ENCODE data around the gene PRKG1.

Gene PRKG1

GRCh38 chr10:52313933-52314821, 1239.9 kb downstream of the PRKG1 start, which contains the start of gene DKK1:
Gene DKK1, plus strand, starts transcription at chr10:52314281. Its CDS starts 154 bp downstream, at chr10:52314435.
- DNase-seq = peak; percentile 71

GRCh38 chr10:52314822-52315552, 1240.7 kb downstream of the PRKG1 start:
- DNase-seq = no peak

DNA sequence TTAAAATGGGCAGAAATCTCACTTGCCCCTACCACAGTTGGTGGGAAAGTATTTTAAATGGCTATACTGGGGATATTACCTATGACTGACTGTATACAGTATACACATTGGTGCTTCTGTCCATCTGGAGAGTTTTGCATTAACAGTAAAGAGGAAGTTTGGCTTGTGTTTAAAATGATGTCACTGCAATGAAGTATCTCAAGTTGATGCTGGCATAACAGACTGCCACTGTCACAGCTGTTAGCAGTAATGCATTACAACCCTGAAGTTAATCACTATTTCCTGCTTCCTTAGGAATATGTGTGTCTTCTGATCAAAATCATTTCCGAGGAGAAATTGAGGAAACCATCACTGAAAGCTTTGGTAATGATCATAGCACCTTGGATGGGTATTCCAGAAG, 1241.7 kb downstream of the PRKG1 start:
- DNase-seq = no peak

- DNase-seq = no peak
Measured at GRCh38 chr10:52316500-52316899, 1242.2 kb downstream of the PRKG1 start.

- DNase-seq = no peak
Measured at GRCh38 chr10:52318136-52318701, 1243.9 kb downstream of the PRKG1 start.

DNA sequence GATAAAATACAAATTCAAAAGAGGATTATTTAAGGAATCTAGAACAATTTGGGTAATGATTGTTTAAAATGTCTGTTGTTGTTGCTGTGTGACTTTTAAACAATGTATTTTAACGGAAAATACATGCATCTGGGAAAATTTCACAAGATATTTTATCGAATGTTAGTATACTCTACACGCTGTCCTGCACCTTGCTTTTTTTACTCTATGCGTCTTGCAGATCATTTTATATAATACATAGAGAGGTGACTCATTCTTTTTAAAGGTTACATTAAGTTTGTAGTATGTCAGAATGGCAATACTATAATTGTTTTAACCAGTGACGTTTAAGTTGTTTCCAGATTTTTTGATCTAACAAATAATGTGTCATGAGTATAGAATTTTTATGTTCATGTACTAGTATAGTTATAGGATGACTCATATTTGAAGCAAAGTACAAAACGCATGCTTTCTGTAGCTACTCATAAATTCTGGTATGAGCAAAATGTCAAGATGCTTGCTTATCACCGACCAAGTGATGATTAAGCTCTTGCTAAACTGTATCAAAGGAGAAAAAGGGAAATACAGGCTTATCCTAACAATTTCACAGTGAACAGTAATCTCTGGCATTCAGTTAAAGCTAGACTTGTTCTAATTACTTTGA, 1244.7 kb downstream of the PRKG1 start:
- peak; percentile 86 for DNase-seq

DNA sequence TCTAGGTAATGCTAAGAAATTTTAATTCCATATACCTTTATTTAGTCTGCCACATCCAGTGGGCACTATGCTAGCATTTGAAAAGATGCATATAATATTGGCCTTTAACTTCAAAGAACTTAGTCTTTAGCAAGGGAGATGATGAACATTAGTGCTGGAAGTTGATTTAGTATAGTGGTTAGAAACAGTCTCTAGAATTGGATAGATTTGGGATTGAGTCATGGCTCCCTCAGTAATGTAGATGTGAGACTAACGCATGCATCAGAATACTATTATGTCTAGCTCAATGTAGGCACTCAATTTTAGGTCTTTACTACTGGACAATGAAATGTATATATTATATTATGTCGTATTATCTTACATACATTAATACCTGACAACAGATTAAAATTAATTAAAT, 1245.6 kb downstream of the PRKG1 start:
- DNase-seq = no peak

DNA sequence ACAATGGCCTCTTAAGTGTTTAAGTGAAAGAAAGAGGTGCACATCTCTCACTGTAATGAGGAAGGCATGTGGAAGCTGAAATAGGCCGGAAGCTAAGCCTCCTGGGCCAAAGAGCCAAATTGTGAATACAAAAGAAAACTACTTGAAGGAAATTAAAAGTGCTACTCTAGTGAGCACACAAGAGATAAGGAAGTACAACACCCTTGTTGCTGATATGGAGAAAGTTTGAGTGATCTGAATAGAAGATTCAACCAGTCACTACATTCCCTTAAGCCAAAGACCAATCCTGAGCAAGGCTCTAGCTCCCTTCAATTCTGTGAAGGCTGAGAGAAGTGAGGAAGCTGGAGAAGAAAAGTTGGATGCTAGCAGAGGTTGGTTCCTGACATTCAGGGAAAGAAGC, 1248.0 kb downstream of the PRKG1 start:
- DNase-seq = no peak

GRCh38 chr10:52322936-52323335, 1248.6 kb downstream of the PRKG1 start:
- DNase-seq = no peak

GRCh38 chr10:52326382-52326781, 1252.1 kb downstream of the PRKG1 start:
- no peak for DNase-seq

- DNase-seq = no peak
Measured at GRCh38 chr10:52331638-52332364, 1257.5 kb downstream of the PRKG1 start.

DNA sequence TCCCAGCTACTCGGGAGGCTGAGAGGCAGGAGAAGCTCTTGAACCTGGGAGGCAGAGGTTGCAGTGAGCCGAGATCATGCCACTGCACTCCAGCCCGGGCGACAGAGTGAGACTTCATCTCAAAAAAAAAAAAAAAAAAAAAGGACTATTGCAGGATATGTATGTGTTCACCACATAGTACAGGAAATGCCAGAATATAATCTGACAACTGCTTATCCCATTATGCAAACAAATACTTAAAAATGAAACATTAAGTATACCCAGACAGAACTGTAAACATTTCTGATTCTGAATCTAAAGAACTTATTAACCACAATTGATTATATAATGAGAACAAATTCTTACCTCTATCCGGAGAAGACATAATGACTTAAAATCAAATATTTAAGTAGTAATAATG, 1258.5 kb downstream of the PRKG1 start:
- no peak for DNase-seq

DNA sequence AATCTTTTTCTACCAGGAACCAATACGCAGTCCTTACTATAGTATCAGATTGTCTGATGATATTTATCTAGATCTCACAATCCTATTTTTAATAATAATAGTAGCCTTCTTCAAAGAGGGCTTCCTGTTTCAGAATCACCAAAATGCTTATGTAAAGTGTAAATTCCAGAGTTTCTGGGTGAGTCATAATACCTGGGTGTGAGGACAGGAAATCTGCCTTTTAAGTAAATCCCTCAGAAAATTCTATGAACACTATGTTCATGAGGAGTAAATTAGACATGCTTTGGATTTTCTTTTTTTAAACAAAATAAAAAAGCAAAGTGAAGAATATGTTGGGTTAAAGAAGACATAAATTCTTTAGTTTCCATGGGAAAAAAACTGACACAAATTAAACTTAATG, 1260.3 kb downstream of the PRKG1 start:
- no peak for DNase-seq

GRCh38 chr10:52335665-52336064, 1261.4 kb downstream of the PRKG1 start:
- DNase-seq = no peak

- no peak for DNase-seq
Measured at GRCh38 chr10:52337225-52337624, 1262.9 kb downstream of the PRKG1 start.

- no peak for DNase-seq
Measured at GRCh38 chr10:52343439-52343838, 1269.2 kb downstream of the PRKG1 start.

GRCh38 chr10:52346394-52347326, 1272.4 kb downstream of the PRKG1 start:
- DNase-seq = no peak

GRCh38 chr10:52347327-52347667, 1273.0 kb downstream of the PRKG1 start:
- DNase-seq = no peak
